Coronary artery (tissue), 2 donors: ENCODE results near the gene LRRC4C.

Experiments
- DNase-seq: peaks from one replicate; pipeline ENCODE4 v3.0.0-alpha.2; 2017; ENCODE audit warnings: low spot score
- H3K27ac ChIP-seq, 2 donors: fragments of 200-600 bp; sonication (generic); one replicate each; pipeline ENCODE4 v1.5.1; 2016 to 2019
- H3K4me3 ChIP-seq: fragments of 200-600 bp; sonication (generic); 2 replicates; pipeline ENCODE4 v1.5.1; 2016; ENCODE audit warnings: mild to moderate bottlenecking, moderate library complexity
- CTCF ChIP-seq: fragments of 200-600 bp; sonication (generic); IDR thresholded peaks from one replicate; pipeline ENCODE4 v1.5.1; 2019; ENCODE audit warnings: antibody characterized with exemption

The LRRC4C gene

DNA sequence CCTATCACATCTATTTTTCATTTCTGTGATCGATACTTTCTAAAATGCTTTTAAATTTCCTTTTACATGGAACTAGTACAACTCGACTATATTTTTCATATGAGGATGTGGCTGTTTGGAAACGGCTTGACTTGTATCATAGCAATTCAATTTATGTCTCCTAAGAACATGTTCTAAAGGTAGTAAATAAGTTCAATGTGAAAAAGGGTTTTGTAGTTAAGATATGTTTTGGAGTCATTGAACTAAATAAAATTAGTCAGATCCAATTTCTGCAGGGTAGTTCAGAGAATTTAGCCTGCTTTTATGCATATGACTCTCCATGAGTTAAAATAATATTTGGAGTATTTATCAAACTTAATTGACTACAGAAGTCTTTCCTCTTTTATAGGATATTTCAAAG, 1121.4 kb downstream of the LRRC4C start:
- no peak for TF ChIP-seq CTCF
- DNase-seq, result no peak
- Histone ChIP-seq H3K27ac (no peak overlapping the region), H3K4me3 (no peak overlapping the region)

GRCh38 chr11:40337118-40337517, 1122.3 kb downstream of the LRRC4C start:
- no peak for TF ChIP-seq CTCF
- H3K4me3 ChIP-seq, result no peak overlapping the region

GRCh38 chr11:40328890-40329614, 1130.4 kb downstream of the LRRC4C start:
- TF ChIP-seq CTCF, result no peak
- DNase-seq, result no peak
- peak overlapping the region; percentile 22 for H3K4me3 ChIP-seq
- no peak overlapping the region for H3K27ac ChIP-seq

More at GRCh38 chr11:40337118-40337517, 1122.3 kb downstream of the LRRC4C start:
- no peak overlapping the region for H3K27ac ChIP-seq
- no peak for DNase-seq

GRCh38 chr11:40323241-40323640, 1136.2 kb downstream of the LRRC4C start:
- DNase-seq, result no peak
- H3K4me3 ChIP-seq, result no peak overlapping the region
- H3K27ac ChIP-seq, result no peak overlapping the region
- no peak for TF ChIP-seq CTCF

DNA sequence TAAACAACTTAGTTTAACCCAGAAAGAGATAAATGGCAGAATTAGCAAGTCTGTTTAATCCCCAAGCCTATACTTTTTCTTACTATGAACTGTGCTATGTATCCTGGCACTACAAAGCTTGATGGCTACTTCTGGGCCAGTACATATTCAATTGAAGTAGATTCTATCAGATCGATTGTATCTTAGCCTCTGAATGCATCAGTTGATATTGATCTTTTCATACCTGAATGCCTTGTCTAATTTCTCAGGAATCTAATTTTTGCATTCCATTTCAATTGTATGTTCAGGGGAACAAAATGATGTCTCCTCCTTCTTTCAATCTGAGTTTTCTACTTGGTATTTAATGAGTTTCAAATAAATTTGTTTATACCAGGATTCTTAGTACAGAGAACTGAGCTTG, 1137.9 kb downstream of the LRRC4C start:
- DNase-seq, result no peak
- no peak overlapping the region for H3K27ac ChIP-seq
- H3K4me3 ChIP-seq, result no peak overlapping the region

DNA sequence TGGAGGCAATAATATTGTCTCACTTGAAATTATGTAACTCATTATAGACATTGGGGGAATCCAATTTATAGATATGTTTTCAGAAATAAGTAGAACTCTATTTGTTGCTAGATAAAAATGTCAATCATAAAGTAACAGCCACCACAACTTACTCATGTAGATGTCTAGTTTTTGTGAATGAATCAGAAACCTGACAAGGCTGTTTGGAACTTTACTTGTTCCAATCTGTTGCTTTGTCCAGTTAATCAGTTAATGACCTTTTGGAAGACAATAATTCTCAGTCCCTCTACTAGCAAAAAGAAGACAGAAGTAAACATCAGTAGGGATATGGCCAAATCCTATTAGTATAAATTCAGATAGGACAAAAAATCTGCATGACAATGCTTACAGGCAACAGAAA, 1143.3 kb downstream of the LRRC4C start:
- no peak for TF ChIP-seq CTCF
- Histone ChIP-seq H3K4me3 (no peak overlapping the region), H3K27ac (no peak overlapping the region)
- DNase-seq, result no peak

More for the DNA sequence above, 1137.9 kb downstream of the LRRC4C start:
- no peak for TF ChIP-seq CTCF

- DNase-seq, result no peak
- TF ChIP-seq CTCF, result no peak
- H3K27ac ChIP-seq, result no peak overlapping the region
- H3K4me3 ChIP-seq, result no peak overlapping the region
Observed at GRCh38 chr11:40315122-40315521, 1144.3 kb downstream of the LRRC4C start.
